ENCODE data around the gene FCRL5. TPM values are rescaled to one million over a fixed set of nuclear protein-coding genes. Genes with fewer than 3 reads are reported as not detected.

Gene FCRL5
- total RNA-seq, 1 experiment from 2014 or later = not detected

DNA sequence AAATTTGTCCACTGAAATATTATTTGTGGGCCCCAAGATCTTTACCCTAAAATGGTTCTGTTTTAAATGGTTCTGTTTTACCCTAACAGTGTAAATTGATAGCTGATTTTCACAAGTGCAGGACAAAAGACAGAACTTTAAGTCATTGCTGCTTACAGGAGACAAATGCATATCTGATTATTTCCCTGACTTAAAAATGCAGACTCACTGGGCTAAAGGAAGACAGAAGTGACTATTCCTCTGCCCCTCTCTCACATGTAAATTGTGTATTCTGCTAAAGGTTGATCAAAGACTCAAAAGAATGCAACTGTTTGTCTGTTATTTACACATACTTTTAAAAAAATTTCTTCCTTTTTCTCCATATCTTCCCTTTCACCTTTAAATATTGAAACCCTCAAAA, 12.7 kb downstream of the FCRL5 start:
- ChIA-PET POLR2A (ENCODE audit: low non-redundant PET) (interaction anchor here (0.6 kb wide), 1 partner anchor 232 kb away, joined by 4 read pairs; no protein-coding TSS in a partner anchor), CTCF (interaction anchor here (0.5 kb wide), 1 partner anchor 579 kb away, joined by 7 read pairs; no protein-coding TSS in a partner anchor)
- Histone ChIP-seq H3K9me3 (ENCODE audit: low read depth, low read length, poor library complexity, severe bottlenecking) (no peaks in the 10 kb centered on the region), H3K4me1 (ENCODE audit: insufficient read depth, low read length, poor library complexity, severe bottlenecking) (no peaks in the 10 kb centered on the region), H3K4me3 (ENCODE audit: low read depth, low read length, poor library complexity, severe bottlenecking) (no peak overlapping the region), H3K27ac (ENCODE audit: low read depth, low read length, poor library complexity, severe bottlenecking) (no peak overlapping the region), H3K36me3 (ENCODE audit: insufficient read depth, low read length, poor library complexity, severe bottlenecking) (no peaks in the 10 kb centered on the region), H3K27me3 (replicated peaks; ENCODE audit: insufficient read depth, low read depth, low read length, poor library complexity) (peaks cover 33% of the 10 kb centered on the region)
- no TSS peak for BruUV-seq (replicated peaks)
- intact Hi-C loops (cut with micrococcal nuclease; ENCODE audit: unreplicated experiment) = no loop called here
- TF ChIP-seq, protein P1, sequence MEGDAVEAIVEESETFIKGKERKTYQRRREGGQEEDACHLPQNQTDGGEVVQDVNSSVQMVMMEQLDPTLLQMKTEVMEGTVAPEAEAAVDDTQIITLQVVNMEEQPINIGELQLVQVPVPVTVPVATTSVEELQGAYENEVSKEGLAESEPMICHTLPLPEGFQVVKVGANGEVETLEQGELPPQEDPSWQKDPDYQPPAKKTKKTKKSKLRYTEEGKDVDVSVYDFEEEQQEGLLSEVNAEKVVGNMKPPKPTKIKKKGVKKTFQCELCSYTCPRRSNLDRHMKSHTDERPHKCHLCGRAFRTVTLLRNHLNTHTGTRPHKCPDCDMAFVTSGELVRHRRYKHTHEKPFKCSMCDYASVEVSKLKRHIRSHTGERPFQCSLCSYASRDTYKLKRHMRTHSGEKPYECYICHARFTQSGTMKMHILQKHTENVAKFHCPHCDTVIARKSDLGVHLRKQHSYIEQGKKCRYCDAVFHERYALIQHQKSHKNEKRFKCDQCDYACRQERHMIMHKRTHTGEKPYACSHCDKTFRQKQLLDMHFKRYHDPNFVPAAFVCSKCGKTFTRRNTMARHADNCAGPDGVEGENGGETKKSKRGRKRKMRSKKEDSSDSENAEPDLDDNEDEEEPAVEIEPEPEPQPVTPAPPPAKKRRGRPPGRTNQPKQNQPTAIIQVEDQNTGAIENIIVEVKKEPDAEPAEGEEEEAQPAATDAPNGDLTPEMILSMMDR (conservative IDR thresholded peaks at IDR 0.05; ENCODE audit: low read depth, low read length) = no peak
- no peak for TF ChIP-seq EZH2 (IDR thresholded peaks at IDR 0.05; ENCODE audit: borderline replicate concordance, low read depth, low read length, poor library complexity, severe bottlenecking)
- DNase-seq (ENCODE audit: low spot score) = no peak

DNA sequence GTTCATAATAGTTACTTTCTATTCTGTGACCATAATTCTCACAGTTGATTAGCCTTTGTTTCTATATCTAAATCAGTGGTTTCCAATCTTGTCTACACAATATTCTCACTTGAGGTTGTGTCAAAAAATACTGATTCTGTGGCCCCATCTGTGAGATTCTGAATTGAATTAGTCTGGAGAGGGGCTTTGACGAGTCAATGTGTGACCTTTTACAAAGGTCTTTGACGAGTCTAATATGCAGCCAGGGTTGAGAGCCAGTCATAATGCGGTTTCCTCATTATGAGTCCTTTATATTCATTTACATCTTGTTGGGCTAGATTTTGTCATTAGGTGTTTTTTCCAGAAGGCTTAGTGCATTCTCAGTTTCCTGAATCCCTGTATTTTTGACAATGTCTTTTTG, 19.7 kb downstream of the FCRL5 start:
- no peak for DNase-seq (ENCODE audit: low spot score)
- Histone ChIP-seq H3K27ac (ENCODE audit: low read depth, low read length, poor library complexity, severe bottlenecking) (no peak overlapping the region), H3K4me3 (ENCODE audit: low read depth, low read length, poor library complexity, severe bottlenecking) (no peak overlapping the region), H3K4me1 (ENCODE audit: insufficient read depth, low read length, poor library complexity, severe bottlenecking) (no peaks in the 10 kb centered on the region), H3K27me3 (replicated peaks; ENCODE audit: insufficient read depth, low read depth, low read length, poor library complexity) (peaks cover 32% of the 10 kb centered on the region), H3K9me3 (ENCODE audit: low read depth, low read length, poor library complexity, severe bottlenecking) (no peaks in the 10 kb centered on the region), H3K36me3 (ENCODE audit: insufficient read depth, low read length, poor library complexity, severe bottlenecking) (no peaks in the 10 kb centered on the region)
- CTCF ChIA-PET = no interaction called here
- TF ChIP-seq EZH2 (IDR thresholded peaks at IDR 0.05; ENCODE audit: borderline replicate concordance, low read depth, low read length, poor library complexity, severe bottlenecking) = no peak
- TF ChIP-seq, protein P1 (conservative IDR thresholded peaks at IDR 0.05; ENCODE audit: low read depth, low read length) = no peak
- BruUV-seq (replicated peaks) = no TSS peak
- POLR2A ChIA-PET (ENCODE audit: low non-redundant PET) = no interaction called here
- intact Hi-C loops (cut with micrococcal nuclease; ENCODE audit: unreplicated experiment) = no loop called here

DNA sequence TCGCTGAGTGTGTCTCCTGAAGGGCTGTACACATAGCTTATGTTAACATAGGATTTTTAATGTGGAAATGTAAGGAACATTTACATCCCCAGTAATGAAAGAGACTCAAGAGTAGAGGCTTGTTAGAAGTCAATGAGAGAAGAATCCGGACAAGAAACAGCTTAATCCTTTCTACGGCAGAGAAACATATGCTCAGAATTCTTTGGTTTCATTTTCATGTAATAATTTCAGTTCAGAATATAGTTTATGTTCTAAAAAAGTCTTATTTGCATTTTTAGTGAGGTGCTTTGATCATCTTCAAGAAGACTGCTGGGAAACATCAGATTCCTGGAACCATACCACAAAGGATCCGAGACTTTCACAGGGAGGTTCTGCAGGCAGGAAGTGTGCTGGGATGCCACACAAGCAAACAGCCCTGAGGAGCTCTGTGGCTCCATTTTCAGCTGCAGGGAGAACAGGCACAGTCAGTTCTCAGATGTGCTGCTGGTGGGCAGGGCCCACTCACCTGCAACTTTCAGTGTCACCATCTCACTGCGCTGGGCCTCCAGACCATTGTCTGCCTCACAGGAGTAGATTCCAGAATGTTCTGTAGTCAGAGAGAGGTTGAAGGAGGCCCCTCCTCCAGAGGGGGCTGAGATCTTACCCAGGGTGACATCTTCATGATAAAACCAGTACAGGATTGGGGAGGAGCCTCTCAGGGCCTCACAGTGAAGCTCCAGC, 28.4 kb downstream of the FCRL5 start:
- CTCF ChIA-PET = interaction anchor here (0.6 kb wide), 1 partner anchor 601 kb away, joined by 6 read pairs; no protein-coding TSS in a partner anchor
- peaks cover 10% of the 10 kb centered on the region for H3K27me3 ChIP-seq (replicated peaks; ENCODE audit: insufficient read depth, low read depth, low read length, poor library complexity)
- no peak overlapping the region for H3K27ac ChIP-seq (ENCODE audit: low read depth, low read length, poor library complexity, severe bottlenecking)
- no peaks in the 10 kb centered on the region for H3K36me3 ChIP-seq (ENCODE audit: insufficient read depth, low read length, poor library complexity, severe bottlenecking)
- POLR2A ChIA-PET (ENCODE audit: low non-redundant PET) = no interaction called here
- H3K9me3 ChIP-seq (ENCODE audit: low read depth, low read length, poor library complexity, severe bottlenecking) = no peaks in the 10 kb centered on the region
- DNase-seq (ENCODE audit: low spot score) = no peak
- no TSS peak for BruUV-seq (replicated peaks)
- H3K4me3 ChIP-seq (ENCODE audit: low read depth, low read length, poor library complexity, severe bottlenecking) = no peak overlapping the region
- H3K4me1 ChIP-seq (ENCODE audit: insufficient read depth, low read length, poor library complexity, severe bottlenecking) = no peaks in the 10 kb centered on the region
- intact Hi-C loops (cut with micrococcal nuclease; ENCODE audit: unreplicated experiment) = no loop called here
- TF ChIP-seq, protein P1 (conservative IDR thresholded peaks at IDR 0.05; ENCODE audit: low read depth, low read length) = no peak
- no peak for TF ChIP-seq EZH2 (IDR thresholded peaks at IDR 0.05; ENCODE audit: borderline replicate concordance, low read depth, low read length, poor library complexity, severe bottlenecking)
